Neural progenitor cell (in vitro differentiated cells): ENCODE measurements around the gene PPP1R16B. TPM values are rescaled to one million over a fixed set of nuclear protein-coding genes. Genes with fewer than 3 reads are reported as not detected.

Experiments used
- DNase-seq: peaks from one replicate; pipeline ENCODE4 v3.0.0-alpha.2; 2016; ENCODE audit warnings: low spot score
- H2AFZ ChIP-seq: fragments of 200-600 bp; sonication (generic); replicated peaks from 2 replicates; pipeline ENCODE4 v1.6.1; 2016; ENCODE audit warnings: antibody characterized with exemption
- H3F3A ChIP-seq: fragments of 200-600 bp; sonication (generic); 2 replicates; pipeline ENCODE4 v1.6.1; 2016; ENCODE audit warnings: antibody characterized with exemption, low read depth
- H3K27ac ChIP-seq: fragments of 200-600 bp; sonication (generic); 2 replicates; pipeline ENCODE4 v1.5.1; 2016; ENCODE audit warnings: mild to moderate bottlenecking
- H3K27me3 ChIP-seq: fragments of 200-600 bp; sonication (generic); 2 replicates; pipeline ENCODE4 v1.6.1; 2016; ENCODE audit warnings: mild to moderate bottlenecking, moderate library complexity
- H3K36me3 ChIP-seq: fragments of 200-600 bp; sonication (generic); 2 replicates; pipeline ENCODE4 v1.5.1; 2016
- H3K4me1 ChIP-seq: fragments of 200-600 bp; sonication (generic); 2 replicates; pipeline ENCODE4 v1.6.1; 2016; ENCODE audit warnings: mixed run types
- H3K4me2 ChIP-seq: fragments of 200-600 bp; sonication (generic); 2 replicates; pipeline ENCODE4 v1.6.1; 2016
- H3K4me3 ChIP-seq: fragments of 200-600 bp; sonication (generic); 2 replicates; pipeline ENCODE4 v1.5.1; 2016
- H3K79me2 ChIP-seq: fragments of 200-600 bp; sonication (generic); 2 replicates; pipeline ENCODE4 v1.6.1; 2016; ENCODE audit warnings: low read depth
- H3K9ac ChIP-seq: fragments of 200-600 bp; sonication (generic); 2 replicates; pipeline ENCODE4 v1.6.1; 2016
- H3K9me3 ChIP-seq: fragments of 200-600 bp; sonication (generic); 2 replicates; pipeline ENCODE4 v1.5.1; 2016; ENCODE audit warnings: low read depth
- H4K20me1 ChIP-seq: fragments of 200-600 bp; sonication (generic); 2 replicates; pipeline ENCODE4 v1.6.1; 2016; ENCODE audit warnings: low read depth
- H3K27ac Mint-ChIP-seq: 3 replicates; pipeline ENCODE4 v1.8.0; 2021; ENCODE audit warnings: mixed read lengths
- H3K27me3 Mint-ChIP-seq: 2 replicates; pipeline ENCODE4 v1.8.0; 2022; ENCODE audit warnings: low read depth, mild to moderate bottlenecking, inconsistent platforms, moderate library complexity, mixed read lengths; ENCODE audit not compliant: insufficient read depth
- H3K36me3 Mint-ChIP-seq: 3 replicates; pipeline ENCODE4 v1.8.0; 2021; ENCODE audit warnings: mixed read lengths
- H3K4me1 Mint-ChIP-seq: 3 replicates; pipeline ENCODE4 v1.8.0; 2021; ENCODE audit warnings: mixed read lengths
- H3K4me3 Mint-ChIP-seq: 3 replicates; pipeline ENCODE4 v1.8.0; 2021; ENCODE audit warnings: mild to moderate bottlenecking, moderate library complexity, mixed read lengths
- H3K9me3 Mint-ChIP-seq: 3 replicates; pipeline ENCODE4 v1.8.0; 2020; ENCODE audit warnings: mixed read lengths
- EZH2 ChIP-seq: fragments of 200-600 bp; sonication (generic); IDR thresholded peaks from 2 replicates; pipeline ENCODE4 v1.6.1; 2017; ENCODE audit warnings: antibody characterized with exemption, mild to moderate bottlenecking, moderate library complexity
- EZH2phosphoT487 ChIP-seq: fragments of 200-600 bp; sonication (generic); IDR thresholded peaks from 2 replicates; pipeline ENCODE4 v1.6.1; 2017; ENCODE audit warnings: antibody characterized with exemption
- total RNA-seq: library from RNA; depleted of rRNA; stranded (reverse); fragments of >200 nt; gene quantifications from 2 replicates; pipeline ENCODE4 v1.2.3, GENCODE V29; 2015; ENCODE audit warnings: low replicate concordance
- TF ChIP-seq, protein P1 (sequence below): fragments of 200-600 bp; sonication (generic); IDR thresholded peaks from 2 replicates; pipeline ENCODE4 v1.5.1; 2017; ENCODE audit warnings: antibody characterized with exemption, mild to moderate bottlenecking

The PPP1R16B gene
- total RNA-seq, 1 donor from 2014 or later, result 0.95 TPM

DNA sequence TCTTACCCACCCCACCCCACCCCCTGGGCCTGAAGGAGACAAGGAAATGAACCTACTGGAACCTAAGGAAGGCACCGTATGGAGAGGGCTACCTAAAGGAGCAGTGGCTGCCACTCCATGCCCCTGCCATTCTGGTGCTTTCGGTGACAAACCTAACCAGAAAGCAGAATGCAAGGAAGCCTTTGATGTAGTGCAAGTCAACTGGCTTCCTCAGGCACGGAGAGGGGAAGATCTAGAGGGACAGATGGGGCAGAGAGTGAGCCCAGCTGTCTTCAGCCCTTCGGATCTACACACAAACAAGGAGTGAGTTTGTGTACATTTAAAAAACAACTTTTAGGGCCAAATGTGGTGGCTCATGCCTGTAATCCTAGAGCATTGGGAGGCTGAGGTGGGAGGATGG, 39.5 kb downstream of the PPP1R16B start:
- no peaks in the 10 kb centered on the region for H3K4me1 Mint-ChIP-seq
- Histone ChIP-seq H3F3A (no peaks in the 10 kb centered on the region), H3K27ac (no peak overlapping the region), H3K4me1 (no peaks in the 10 kb centered on the region), H3K4me2 (no peak overlapping the region), H4K20me1 (no peaks in the 10 kb centered on the region), H3K9ac (no peak overlapping the region), H3K4me3 (no peak overlapping the region), H3K27me3 (no peaks in the 10 kb centered on the region), H3K36me3 (no peaks in the 10 kb centered on the region), H3K79me2 (no peaks in the 10 kb centered on the region), H3K9me3 (no peaks in the 10 kb centered on the region), H2AFZ (no peak overlapping the region)
- H3K4me3 Mint-ChIP-seq, result no peak overlapping the region
- peaks cover 2% of the 10 kb centered on the region for H3K27me3 Mint-ChIP-seq
- H3K9me3 Mint-ChIP-seq, result no peaks in the 10 kb centered on the region
- TF ChIP-seq EZH2phosphoT487 (no peak), EZH2 (no peak)
- TF ChIP-seq, protein P1, sequence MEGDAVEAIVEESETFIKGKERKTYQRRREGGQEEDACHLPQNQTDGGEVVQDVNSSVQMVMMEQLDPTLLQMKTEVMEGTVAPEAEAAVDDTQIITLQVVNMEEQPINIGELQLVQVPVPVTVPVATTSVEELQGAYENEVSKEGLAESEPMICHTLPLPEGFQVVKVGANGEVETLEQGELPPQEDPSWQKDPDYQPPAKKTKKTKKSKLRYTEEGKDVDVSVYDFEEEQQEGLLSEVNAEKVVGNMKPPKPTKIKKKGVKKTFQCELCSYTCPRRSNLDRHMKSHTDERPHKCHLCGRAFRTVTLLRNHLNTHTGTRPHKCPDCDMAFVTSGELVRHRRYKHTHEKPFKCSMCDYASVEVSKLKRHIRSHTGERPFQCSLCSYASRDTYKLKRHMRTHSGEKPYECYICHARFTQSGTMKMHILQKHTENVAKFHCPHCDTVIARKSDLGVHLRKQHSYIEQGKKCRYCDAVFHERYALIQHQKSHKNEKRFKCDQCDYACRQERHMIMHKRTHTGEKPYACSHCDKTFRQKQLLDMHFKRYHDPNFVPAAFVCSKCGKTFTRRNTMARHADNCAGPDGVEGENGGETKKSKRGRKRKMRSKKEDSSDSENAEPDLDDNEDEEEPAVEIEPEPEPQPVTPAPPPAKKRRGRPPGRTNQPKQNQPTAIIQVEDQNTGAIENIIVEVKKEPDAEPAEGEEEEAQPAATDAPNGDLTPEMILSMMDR, result no peak
- no peaks in the 10 kb centered on the region for H3K36me3 Mint-ChIP-seq
- H3K27ac Mint-ChIP-seq, result no peak overlapping the region
- no peak for DNase-seq

DNA sequence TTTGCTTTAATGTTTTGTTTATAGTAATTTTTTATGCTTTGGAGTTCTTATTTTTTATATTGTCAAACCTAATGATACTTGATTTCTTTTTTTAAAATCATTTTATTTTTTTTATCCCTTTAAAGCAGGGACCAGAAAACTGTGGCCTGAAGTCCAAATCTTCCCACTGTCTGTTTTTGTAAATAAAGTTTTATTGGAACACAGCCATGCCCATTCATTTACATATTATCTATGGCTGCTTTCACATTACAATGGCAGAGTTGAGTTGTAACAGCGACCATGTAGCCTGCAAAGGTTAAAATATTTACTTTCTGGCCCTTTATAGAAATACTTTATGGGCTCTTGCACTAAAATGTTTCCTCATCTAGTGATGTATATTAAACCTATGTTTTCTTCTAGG, 42.3 kb downstream of the PPP1R16B start:
- H3K9me3 ChIP-seq, result no peaks in the 10 kb centered on the region
- no peaks in the 10 kb centered on the region for H3K4me1 ChIP-seq
- H3K4me2 ChIP-seq, result no peak overlapping the region
- H3K27me3 ChIP-seq, result no peaks in the 10 kb centered on the region
- H3F3A ChIP-seq, result no peaks in the 10 kb centered on the region
- Mint-ChIP-seq H3K27ac (no peak overlapping the region), H3K9me3 (no peaks in the 10 kb centered on the region), H3K4me3 (no peak overlapping the region), H3K27me3 (peaks cover 2% of the 10 kb centered on the region), H3K36me3 (no peaks in the 10 kb centered on the region), H3K4me1 (no peaks in the 10 kb centered on the region)
- no peak overlapping the region for H3K27ac ChIP-seq
- no peaks in the 10 kb centered on the region for H3K79me2 ChIP-seq
- no peaks in the 10 kb centered on the region for H3K36me3 ChIP-seq
- H4K20me1 ChIP-seq, result no peaks in the 10 kb centered on the region
- DNase-seq, result no peak
- TF ChIP-seq, protein P1, result no peak
- TF ChIP-seq EZH2 (no peak), EZH2phosphoT487 (no peak)
- H3K9ac ChIP-seq, result no peak overlapping the region
- H2AFZ ChIP-seq, result no peak overlapping the region
- H3K4me3 ChIP-seq, result no peak overlapping the region

DNA sequence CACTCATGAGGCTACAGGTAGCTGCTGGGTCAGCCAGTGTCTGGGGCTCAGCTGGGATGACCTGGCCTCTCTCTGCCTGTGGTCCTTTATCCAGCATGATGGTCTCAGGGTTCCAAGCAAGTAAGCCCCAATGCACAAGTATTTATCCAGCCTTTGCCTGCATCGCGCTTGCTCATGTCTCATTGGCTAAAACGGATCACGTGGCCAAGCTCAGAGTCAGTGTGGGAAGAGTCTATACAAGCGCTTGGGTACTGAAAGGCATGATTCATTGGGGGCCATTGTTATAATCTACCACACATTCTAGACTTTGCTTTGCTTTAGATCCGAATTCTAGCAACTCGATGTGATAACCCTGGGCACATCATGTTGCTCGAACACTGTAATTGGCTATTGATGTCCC, 48.3 kb downstream of the PPP1R16B start:
- H3K4me3 Mint-ChIP-seq, result no peak overlapping the region

More for the DNA sequence above, 48.3 kb downstream of the PPP1R16B start:
- Histone ChIP-seq H3K9me3 (no peaks in the 10 kb centered on the region), H3K4me2 (no peak overlapping the region), H3K4me3 (no peak overlapping the region), H3K4me1 (no peaks in the 10 kb centered on the region), H3K27me3 (no peaks in the 10 kb centered on the region), H2AFZ (no peak overlapping the region), H3K9ac (no peak overlapping the region), H4K20me1 (no peaks in the 10 kb centered on the region), H3K36me3 (no peaks in the 10 kb centered on the region), H3K27ac (no peak overlapping the region), H3K79me2 (no peaks in the 10 kb centered on the region), H3F3A (no peaks in the 10 kb centered on the region)
- Mint-ChIP-seq H3K9me3 (no peaks in the 10 kb centered on the region), H3K4me1 (no peaks in the 10 kb centered on the region), H3K27me3 (peaks cover 5% of the 10 kb centered on the region), H3K36me3 (no peaks in the 10 kb centered on the region), H3K27ac (no peak overlapping the region)
- DNase-seq, result no peak
- TF ChIP-seq, protein P1, result no peak
- TF ChIP-seq EZH2, result no peak
- TF ChIP-seq EZH2phosphoT487, result no peak
